H1 (cell line): ENCODE data around the gene ZNF837. TPM values are rescaled to one million over a fixed set of nuclear protein-coding genes. Genes with fewer than 3 reads are reported as not detected.
A peak's percentile ranks its signal among the peaks of the same experiment; 100 is the strongest.

Experiments used
- ASH2L ChIP-seq: fragments of 200-600, 300-600 bp; sonication (generic); IDR thresholded peaks from one replicate; pipeline ENCODE4 v1.7.1; 2017; ENCODE audit warnings: low read length
- BACH1 ChIP-seq: IDR thresholded peaks from 2 replicates; pipeline ENCODE4 v1.6.1; 2012; ENCODE audit warnings: low read length, improper control_type of control experiment
- BRCA1 ChIP-seq: IDR thresholded peaks from 2 replicates; pipeline ENCODE4 v1.6.1; 2012; ENCODE audit warnings: low read depth, low read length, improper control_type of control experiment
- CEBPB ChIP-seq: IDR thresholded peaks from 2 replicates; pipeline ENCODE4 v1.6.1; 2012; ENCODE audit warnings: low read depth, low read length
- CHD2 ChIP-seq: IDR thresholded peaks from 2 replicates; pipeline ENCODE4 v1.6.1; 2012; ENCODE audit warnings: low read length, improper control_type of control experiment
- E2F6 ChIP-seq: IDR thresholded peaks from 2 replicates; pipeline ENCODE4 v1.6.1; 2012; ENCODE audit warnings: inconsistent platforms
- EP300 ChIP-seq, 2 experiments: IDR thresholded peaks; 1 replicate in 1 of 2; 2 replicates in 1 of 2; pipeline ENCODE4 v1.6.1; 2011 to 2012; ENCODE audit warnings: low read depth in 2 of 2, low read length in 2 of 2, mild to moderate bottlenecking in 2 of 2, borderline replicate concordance in 1 of 2, inconsistent platforms in 1 of 2, moderate library complexity in 1 of 2
- FOSL1 ChIP-seq: IDR thresholded peaks from 2 replicates; pipeline ENCODE4 v1.6.1; 2011; ENCODE audit warnings: mild to moderate bottlenecking, low read depth, low read length, moderate library complexity; ENCODE audit not compliant: insufficient read depth
- KDM4A ChIP-seq: IDR thresholded peaks from one replicate; pipeline ENCODE4 v1.7.1; 2012; ENCODE audit warnings: low read depth, mild to moderate bottlenecking, moderate library complexity, low read length, inconsistent platforms; ENCODE audit not compliant: severe bottlenecking
- KDM5A ChIP-seq: fragments of 200-600 bp; IDR thresholded peaks from 2 replicates; pipeline ENCODE4 v1.7.1; 2012; ENCODE audit warnings: mild to moderate bottlenecking, low read length, inconsistent platforms, mixed read lengths
- MAX ChIP-seq: IDR thresholded peaks from 2 replicates; pipeline ENCODE4 v1.6.1; 2012; ENCODE audit warnings: inconsistent platforms
- POLR2A ChIP-seq, 2 experiments: IDR thresholded peaks; 1 replicate in 1 of 2; 2 replicates in 1 of 2; pipeline ENCODE4 v1.6.1; 2011; ENCODE audit warnings: low read depth in 2 of 2, low read length in 2 of 2, mild to moderate bottlenecking in 2 of 2; ENCODE audit errors: control extremely low read depth in 1 of 2
- POLR2AphosphoS5 ChIP-seq: IDR thresholded peaks from 2 replicates; pipeline ENCODE4 v1.6.1; 2011; ENCODE audit warnings: low read depth, low read length
- RBBP5 ChIP-seq: IDR thresholded peaks from 2 replicates; pipeline ENCODE4 v1.7.1; 2012; ENCODE audit warnings: low read depth, mild to moderate bottlenecking, inconsistent platforms, low read length, moderate library complexity, borderline replicate concordance
- SIN3A ChIP-seq, 2 experiments: IDR thresholded peaks in 1 of 2; conservative IDR thresholded peaks in 1 of 2; 2 replicates each; pipeline ENCODE4 v1.6.1; 2011 to 2012; ENCODE audit warnings: low read length in 2 of 2, improper control_type of control experiment in 1 of 2, low read depth in 1 of 2, mild to moderate bottlenecking in 1 of 2
- SP2 ChIP-seq: IDR thresholded peaks from 2 replicates; pipeline ENCODE4 v1.6.1; 2012; ENCODE audit warnings: mild to moderate bottlenecking, low read length, inconsistent platforms
- TAF1 ChIP-seq: IDR thresholded peaks from 2 replicates; pipeline ENCODE4 v1.6.1; 2011; ENCODE audit warnings: mild to moderate bottlenecking, low read depth, low read length
- TAF7 ChIP-seq: optimal IDR thresholded peaks from 2 replicates; pipeline ENCODE3; 2011; ENCODE audit warnings: low read depth, mild to moderate bottlenecking, inconsistent platforms, low read length, moderate library complexity, borderline replicate concordance
- TBP ChIP-seq: IDR thresholded peaks from 2 replicates; pipeline ENCODE4 v1.6.1; 2011; ENCODE audit warnings: low read depth, low read length, improper control_type of control experiment
- TEAD4 ChIP-seq: IDR thresholded peaks from 2 replicates; pipeline ENCODE4 v1.6.1; 2012; ENCODE audit warnings: low read depth, low read length, inconsistent platforms, mixed read lengths
- polyA plus RNA-seq, 7 experiments: library from polyadenylated mRNA; depleted of rRNA in 3 of 7; stranded (reverse) in 5 of 7; unstranded in 2 of 7; fragments of >200 nt in 5 of 7; fragments of 200-250 nt in 2 of 7; gene quantifications; 1 replicate in 5 of 7; 2 replicates in 1 of 7; 4 replicates in 1 of 7; pipeline versions ENCODE4 v1.2.1 to v1.2.3, GENCODE V29; 2011 to 2013; ENCODE audit warnings: missing spikeins in 2 of 7, mixed read lengths in 2 of 7
- total RNA-seq: library from RNA; stranded (reverse); fragmentation: NEBNext Ultra II Directional; extraction: Animal tissue kit (Norgen Biotek cat#: 25700); gene quantifications from 2 replicates; pipeline ENCODE4 v1.2.1, GENCODE V29; 2021
- TF ChIP-seq, protein P1 (sequence below): IDR thresholded peaks from 2 replicates; pipeline ENCODE4 v1.6.1; 2011; ENCODE audit warnings: low read length, improper control_type of control experiment

The ZNF837 gene
- total and polyA plus RNA-seq, 2 of the 8 experiments (the other 6 are each of a cell fraction or from before 2014, with no cell fraction given), result 1.9 to 3.3 TPM

DNA sequence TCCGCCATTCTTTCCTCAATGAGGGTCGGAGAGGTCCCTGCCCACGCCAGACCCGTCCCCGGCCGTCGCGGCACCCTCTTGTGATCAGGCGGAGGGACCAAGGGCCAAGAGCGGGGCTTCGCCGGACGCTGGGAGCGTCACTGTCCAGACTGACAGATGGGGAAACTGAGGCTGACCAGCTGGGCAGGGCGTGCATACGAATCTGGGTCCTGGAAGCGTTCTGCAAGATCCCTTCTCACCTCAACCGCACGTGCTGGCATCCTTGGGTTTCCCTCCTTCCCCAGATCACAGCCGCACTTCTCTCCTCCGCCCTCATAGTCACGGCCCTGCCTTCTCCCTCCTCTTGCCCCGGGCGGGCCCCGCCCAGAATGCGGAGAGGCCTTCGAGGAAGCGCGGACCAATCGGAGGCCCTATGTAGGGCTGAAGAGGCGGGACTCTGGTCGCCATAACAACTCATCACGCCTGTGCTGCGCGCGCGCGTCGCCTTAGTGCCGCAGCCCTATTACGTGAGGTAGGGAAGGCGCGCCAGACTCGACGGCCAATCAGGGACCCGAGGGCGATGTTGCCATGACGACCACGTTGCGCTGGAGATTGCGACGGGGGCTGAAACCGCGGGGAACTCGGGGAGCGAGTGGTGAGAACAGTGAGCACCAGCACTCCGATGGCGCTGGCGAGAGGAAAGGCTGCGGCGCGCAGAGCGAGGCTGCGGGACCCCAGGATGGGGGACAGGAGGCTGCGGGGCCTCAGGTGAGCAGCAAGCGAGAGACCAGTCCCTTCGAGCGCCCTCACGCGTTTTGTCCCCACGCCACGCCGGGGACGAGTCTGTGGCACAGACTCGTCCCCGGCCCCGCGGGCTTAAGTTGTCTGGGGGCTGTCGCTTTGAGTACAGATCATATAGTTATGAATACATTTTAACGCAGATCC, 20.3 kb upstream of the ZNF837 start (continued):
- TF ChIP-seq BRCA1 (no peak), BACH1 (peak; percentile 47; the same call in 1 of the 2 replicates), E2F6 (peak; percentile 99), MAX (peak; percentile 96), POLR2A (IDR thresholded peaks at IDR 0.05; ENCODE audit: control extremely low read depth in 1 of 2, low read depth in 2 of 2, low read length in 2 of 2) (peak in 1 of 2 experiments; percentile 69; a peak in 1 of 3 replicates), SP2 (peak; percentile 30; the same call in 1 of the 2 replicates), CHD2 (0 out of 2 replicates have a peak, but pooled peaks have one; percentile 15), ASH2L (peak; percentile 20), CEBPB (0 out of 2 replicates have a peak, but pooled peaks have one; percentile 1), EP300 (IDR thresholded peaks at IDR 0.05; ENCODE audit: borderline replicate concordance in 1 of 2, low read depth in 2 of 2, low read length in 2 of 2) (no peak), KDM4A (peak; percentile 63), KDM5A (0 out of 2 replicates have a peak, but pooled peaks have one; percentile 29), TAF1 (peak; percentile 95), SIN3A (conservative IDR thresholded peaks at IDR 0.05 in 1 of 2, IDR thresholded peaks at IDR 0.05 in 1 of 2; ENCODE audit: low read depth in 1 of 2, low read length in 2 of 2) (peak in 1 of 2 experiments; percentile 93; a peak in 2 of 4 replicates), TEAD4 (0 out of 2 replicates have a peak, but pooled peaks have one; percentile 36), TAF7 (peak; percentile 58), RBBP5 (0 out of 2 replicates have a peak, but pooled peaks have one; percentile 74), POLR2AphosphoS5 (peak; percentile 84; the same call in 1 of the 2 replicates), TBP (peak; percentile 87), FOSL1 (no peak)
- TF ChIP-seq, protein P1, sequence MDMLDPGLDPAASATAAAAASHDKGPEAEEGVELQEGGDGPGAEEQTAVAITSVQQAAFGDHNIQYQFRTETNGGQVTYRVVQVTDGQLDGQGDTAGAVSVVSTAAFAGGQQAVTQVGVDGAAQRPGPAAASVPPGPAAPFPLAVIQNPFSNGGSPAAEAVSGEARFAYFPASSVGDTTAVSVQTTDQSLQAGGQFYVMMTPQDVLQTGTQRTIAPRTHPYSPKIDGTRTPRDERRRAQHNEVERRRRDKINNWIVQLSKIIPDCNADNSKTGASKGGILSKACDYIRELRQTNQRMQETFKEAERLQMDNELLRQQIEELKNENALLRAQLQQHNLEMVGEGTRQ, result no peak
